ENCODE results near the gene ARL14EPL. TPM values are rescaled to one million over a fixed set of nuclear protein-coding genes. Genes with fewer than 3 reads are reported as not detected.
A peak's percentile ranks its signal among the peaks of the same experiment; 100 is the strongest.

The ARL14EPL gene
- total RNA-seq, 1 donor from 2014 or later: not detected

DNA sequence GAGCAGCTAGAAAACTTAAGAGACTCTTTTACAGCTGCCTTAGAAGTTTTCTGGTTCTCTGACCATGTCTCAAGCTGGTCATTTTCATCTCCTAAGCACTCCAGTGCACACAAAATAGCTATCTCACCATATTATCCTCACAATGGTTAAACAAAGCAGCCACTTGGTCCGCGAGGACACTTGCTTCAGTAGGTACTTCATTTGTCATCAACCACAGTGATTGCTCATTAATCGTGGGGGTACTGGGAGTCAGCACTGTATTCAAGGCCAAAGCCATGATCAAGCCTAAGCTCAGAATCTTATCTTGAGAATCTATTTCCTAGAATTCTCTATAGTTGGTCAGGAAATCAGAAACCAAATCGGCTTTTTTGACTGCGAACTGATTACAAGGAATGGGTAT lies 2.9 kb downstream of the ARL14EPL start:
- H3K27me3 Mint-ChIP-seq (ENCODE audit: insufficient read depth, low read depth): no peaks in the 10 kb centered on the region
- Histone ChIP-seq H3K4me2 (no peak overlapping the region), H3K9ac (no peak overlapping the region), H3K9me3 (ENCODE audit: low read depth) (no peaks in the 10 kb centered on the region), H4K20me1 (ENCODE audit: low read depth) (no peaks in the 10 kb centered on the region), H3K27ac (no peak overlapping the region), H3K4me1 (peaks cover 3% of the 10 kb centered on the region), H3K36me3 (no peaks in the 10 kb centered on the region), H3K79me2 (ENCODE audit: low read depth) (no peaks in the 10 kb centered on the region), H3K4me3 (no peak overlapping the region), H3F3A (ENCODE audit: low read depth) (no peaks in the 10 kb centered on the region), H2AFZ (replicated peaks) (no peak overlapping the region), H3K27me3 (no peaks in the 10 kb centered on the region)
- H3K9me3 Mint-ChIP-seq: no peaks in the 10 kb centered on the region
- no peak for DNase-seq (ENCODE audit: low spot score)
- no peak overlapping the region for H3K4me3 Mint-ChIP-seq
- no peak for TF ChIP-seq EZH2 (IDR thresholded peaks at IDR 0.05)
- TF ChIP-seq, protein P1, sequence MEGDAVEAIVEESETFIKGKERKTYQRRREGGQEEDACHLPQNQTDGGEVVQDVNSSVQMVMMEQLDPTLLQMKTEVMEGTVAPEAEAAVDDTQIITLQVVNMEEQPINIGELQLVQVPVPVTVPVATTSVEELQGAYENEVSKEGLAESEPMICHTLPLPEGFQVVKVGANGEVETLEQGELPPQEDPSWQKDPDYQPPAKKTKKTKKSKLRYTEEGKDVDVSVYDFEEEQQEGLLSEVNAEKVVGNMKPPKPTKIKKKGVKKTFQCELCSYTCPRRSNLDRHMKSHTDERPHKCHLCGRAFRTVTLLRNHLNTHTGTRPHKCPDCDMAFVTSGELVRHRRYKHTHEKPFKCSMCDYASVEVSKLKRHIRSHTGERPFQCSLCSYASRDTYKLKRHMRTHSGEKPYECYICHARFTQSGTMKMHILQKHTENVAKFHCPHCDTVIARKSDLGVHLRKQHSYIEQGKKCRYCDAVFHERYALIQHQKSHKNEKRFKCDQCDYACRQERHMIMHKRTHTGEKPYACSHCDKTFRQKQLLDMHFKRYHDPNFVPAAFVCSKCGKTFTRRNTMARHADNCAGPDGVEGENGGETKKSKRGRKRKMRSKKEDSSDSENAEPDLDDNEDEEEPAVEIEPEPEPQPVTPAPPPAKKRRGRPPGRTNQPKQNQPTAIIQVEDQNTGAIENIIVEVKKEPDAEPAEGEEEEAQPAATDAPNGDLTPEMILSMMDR (IDR thresholded peaks at IDR 0.05): no peak
- no peak for TF ChIP-seq EZH2phosphoT487 (IDR thresholded peaks at IDR 0.05)
- no peaks in the 10 kb centered on the region for H3K36me3 Mint-ChIP-seq
- no peak overlapping the region for H3K27ac Mint-ChIP-seq
- peaks cover 4% of the 10 kb centered on the region for H3K4me1 Mint-ChIP-seq

DNA sequence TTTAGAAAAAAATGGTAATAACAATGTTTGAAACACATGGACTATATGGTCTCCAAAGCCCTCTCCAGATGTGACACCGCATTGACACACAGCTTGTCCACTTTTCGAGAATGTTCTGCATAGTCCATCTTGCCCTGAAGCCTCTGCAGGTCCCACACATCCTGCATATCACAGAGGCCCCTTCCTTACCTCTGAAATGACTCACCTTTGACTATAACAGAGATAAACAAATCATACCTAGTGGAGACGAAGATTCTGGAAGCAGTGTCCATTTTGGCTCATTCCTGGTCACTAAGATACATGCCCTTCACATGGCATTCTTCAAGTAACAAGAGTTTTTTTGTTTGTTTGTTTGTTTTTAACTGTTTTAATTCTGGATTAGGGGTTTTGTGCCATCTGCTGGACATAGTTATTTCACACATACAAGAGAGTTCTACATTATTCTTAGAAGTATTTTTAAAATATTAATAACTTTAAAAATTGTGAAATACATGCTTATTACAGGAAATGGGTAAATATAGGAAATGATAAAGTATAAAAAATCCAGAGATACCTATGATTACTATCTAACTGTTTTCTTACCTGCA lies 5.1 kb downstream of the ARL14EPL start:
- Mint-ChIP-seq H3K27ac (no peak overlapping the region), H3K27me3 (ENCODE audit: insufficient read depth, low read depth) (no peaks in the 10 kb centered on the region), H3K4me3 (no peak overlapping the region), H3K36me3 (no peaks in the 10 kb centered on the region), H3K9me3 (no peaks in the 10 kb centered on the region), H3K4me1 (peaks cover under 1% of the 10 kb centered on the region)
- Histone ChIP-seq H3K9me3 (ENCODE audit: low read depth) (no peaks in the 10 kb centered on the region), H3K27me3 (no peaks in the 10 kb centered on the region), H3K79me2 (ENCODE audit: low read depth) (no peaks in the 10 kb centered on the region), H3F3A (ENCODE audit: low read depth) (no peaks in the 10 kb centered on the region), H3K9ac (no peak overlapping the region), H4K20me1 (ENCODE audit: low read depth) (no peaks in the 10 kb centered on the region), H3K4me2 (no peak overlapping the region), H3K4me1 (peaks cover 3% of the 10 kb centered on the region), H3K4me3 (no peak overlapping the region), H3K36me3 (no peaks in the 10 kb centered on the region), H2AFZ (replicated peaks) (no peak overlapping the region), H3K27ac (no peak overlapping the region)
- TF ChIP-seq EZH2phosphoT487 (IDR thresholded peaks at IDR 0.05) (no peak), EZH2 (IDR thresholded peaks at IDR 0.05) (no peak)
- TF ChIP-seq, protein P1 (IDR thresholded peaks at IDR 0.05): peak; percentile 20
- DNase-seq (ENCODE audit: low spot score): no peak

DNA sequence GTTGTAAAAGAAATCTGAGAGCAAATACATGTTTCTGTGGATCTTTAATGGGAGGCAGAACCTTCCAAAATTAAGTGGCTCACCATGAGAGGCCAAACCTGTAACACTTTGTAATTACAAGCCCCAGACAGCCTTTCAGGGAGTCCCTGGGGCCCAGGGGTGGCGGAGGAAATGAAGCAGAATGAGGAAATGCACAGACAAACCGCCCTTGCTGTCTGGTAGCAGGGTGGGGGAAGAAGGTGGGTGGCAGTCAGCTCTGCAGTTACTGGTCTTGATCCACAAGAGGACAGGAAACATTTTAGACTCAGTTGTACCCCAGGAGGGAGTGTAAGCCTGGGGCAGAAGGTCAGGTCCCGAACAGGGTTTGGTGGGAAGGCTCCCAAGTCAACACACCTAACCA lies 6.5 kb downstream of the ARL14EPL start:
- Histone ChIP-seq H3K4me2 (no peak overlapping the region), H3K9ac (no peak overlapping the region), H3K9me3 (ENCODE audit: low read depth) (no peaks in the 10 kb centered on the region), H3K36me3 (no peaks in the 10 kb centered on the region), H3K27ac (no peak overlapping the region), H3F3A (ENCODE audit: low read depth) (no peaks in the 10 kb centered on the region), H3K4me1 (peaks cover 3% of the 10 kb centered on the region), H3K79me2 (ENCODE audit: low read depth) (no peaks in the 10 kb centered on the region), H2AFZ (replicated peaks) (peak overlapping the region; percentile 31), H3K4me3 (no peak overlapping the region), H4K20me1 (ENCODE audit: low read depth) (no peaks in the 10 kb centered on the region), H3K27me3 (no peaks in the 10 kb centered on the region)
- Mint-ChIP-seq H3K36me3 (no peaks in the 10 kb centered on the region), H3K4me3 (no peak overlapping the region), H3K4me1 (no peaks in the 10 kb centered on the region), H3K27ac (no peak overlapping the region), H3K9me3 (no peaks in the 10 kb centered on the region), H3K27me3 (ENCODE audit: insufficient read depth, low read depth) (no peaks in the 10 kb centered on the region)
- DNase-seq (ENCODE audit: low spot score): no peak
- no peak for TF ChIP-seq EZH2 (IDR thresholded peaks at IDR 0.05)
- TF ChIP-seq, protein P1 (IDR thresholded peaks at IDR 0.05): no peak
- no peak for TF ChIP-seq EZH2phosphoT487 (IDR thresholded peaks at IDR 0.05)

All from neural progenitor cell (in vitro differentiated cells).